GM18951 (cell line): ENCODE measurements around the gene CABP4.
"Not testable (repeated sequence)": the region's sequence is repeated elsewhere in the genome, so short reads cannot be mapped to it uniquely, and the experiment has no call there.

ENCODE experiments used
- POLR2A ChIP-seq: IDR thresholded peaks from 4 replicates; pipeline ENCODE4 v1.6.1; 2011; ENCODE audit warnings: mild to moderate bottlenecking; ENCODE audit not compliant: insufficient read length, insufficient read depth; ENCODE audit errors: extremely low read depth
- in situ Hi-C: fragments of 300-500 bp; cut with MboI; formaldehyde crosslinking; loops from one replicate; pipeline ENCODE4 v1.12.0; 2022; ENCODE audit warnings: low sequenced_read_pairs, mixed read lengths, inconsistent platforms; ENCODE audit not compliant: unreplicated experiment

Gene CABP4

GRCh38 chr11:67463186-67463585 is 8.0 kb downstream of the CABP4 start:
- in situ Hi-C loops = no loop called here

GRCh38 chr11:67463680-67464410 is 8.7 kb downstream of the CABP4 start:
- no peak for TF ChIP-seq POLR2A
- in situ Hi-C loops = no loop called here

More at GRCh38 chr11:67463186-67463585, 8.0 kb downstream of the CABP4 start:
- TF ChIP-seq POLR2A = no peak

GRCh38 chr11:67464411-67465188 is 9.4 kb downstream of the CABP4 start:
- in situ Hi-C loops = no loop called here
- peak; percentile 90 for TF ChIP-seq POLR2A

- no peak for TF ChIP-seq POLR2A
- in situ Hi-C loops = no loop called here
These were observed 10.0 kb downstream of the CABP4 start for GRCh38 chr11:67465189-67465510.

- in situ Hi-C loops = not testable (repeated sequence)
These were observed 10.4 kb downstream of the CABP4 start for GRCh38 chr11:67465530-67465929.

GRCh38 chr11:67466367-67466766 is 11.2 kb downstream of the CABP4 start:
- in situ Hi-C loops = no loop called here
- no peak for TF ChIP-seq POLR2A

GRCh38 chr11:67466962-67467771 is 12.0 kb downstream of the CABP4 start:
- TF ChIP-seq POLR2A = no peak
- in situ Hi-C loops = no loop called here

GRCh38 chr11:67468056-67468455 is 12.9 kb downstream of the CABP4 start:
- in situ Hi-C loops = no loop called here
- peak; percentile 1 for TF ChIP-seq POLR2A

- no peak for TF ChIP-seq POLR2A
- in situ Hi-C loops = no loop called here
These were observed 13.3 kb downstream of the CABP4 start for GRCh38 chr11:67468456-67468758.

- in situ Hi-C loops = no loop called here
- TF ChIP-seq POLR2A = peak; percentile 86
These were observed 13.8 kb downstream of the CABP4 start, which contains the start of gene TMEM134 for GRCh38 chr11:67468759-67469507. TMEM134 (minus strand) TSS chr11:67469251; CDS start chr11:67469192, 59 bp downstream.

GRCh38 chr11:67469508-67469811 is 14.3 kb downstream of the CABP4 start:
- in situ Hi-C loops = no loop called here
- no peak for TF ChIP-seq POLR2A

- in situ Hi-C loops = no loop called here
- TF ChIP-seq POLR2A = no peak
These were observed 15.3 kb downstream of the CABP4 start for GRCh38 chr11:67470337-67471002.
